IPS DF 19.7 (cell line): ENCODE results near the gene PRR29.
A peak's percentile ranks its signal among the peaks of the same experiment; 100 is the strongest.

Experiments used
- DNase-seq: peaks from one replicate; pipeline ENCODE4 v3.0.0-alpha.2; 2013; ENCODE audit warnings: low read depth, low spot score

The PRR29 gene

GRCh38 chr17:63998050-63998720, at the start of gene PRR29:
Gene PRR29 (plus strand): TSS chr17:63998351. CDS start chr17:63998365, 14 bp downstream.
- DNase-seq, result no peak

DNA sequence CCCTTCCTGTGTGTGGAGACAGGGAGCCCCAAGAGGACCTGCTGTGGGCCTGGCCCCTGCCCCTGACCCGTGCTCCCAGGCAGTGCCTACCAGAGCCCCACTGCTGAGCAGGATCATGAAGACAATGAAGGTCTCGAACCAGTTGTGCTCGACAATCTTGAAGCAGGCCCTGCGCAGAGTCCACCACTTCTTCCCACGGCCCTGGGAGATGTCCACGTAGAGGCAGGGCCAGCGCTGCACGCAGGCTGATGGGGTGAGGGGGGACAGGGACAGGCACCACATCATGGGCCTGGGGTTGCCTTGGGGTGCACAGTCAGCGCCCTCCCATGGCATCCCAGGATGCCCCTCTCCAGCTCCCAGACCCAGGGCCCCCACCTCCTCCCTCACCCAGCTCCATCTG, 49.6 kb upstream of the PRR29 start:
- no peak for DNase-seq

- no peak for DNase-seq
Observed at GRCh38 chr17:63949576-63950250, 48.4 kb upstream of the PRR29 start.

- DNase-seq, result no peak
Observed at GRCh38 chr17:63950940-63951907, 46.9 kb upstream of the PRR29 start.

GRCh38 chr17:63954402-63955063, 43.6 kb upstream of the PRR29 start:
- DNase-seq, result no peak

DNA sequence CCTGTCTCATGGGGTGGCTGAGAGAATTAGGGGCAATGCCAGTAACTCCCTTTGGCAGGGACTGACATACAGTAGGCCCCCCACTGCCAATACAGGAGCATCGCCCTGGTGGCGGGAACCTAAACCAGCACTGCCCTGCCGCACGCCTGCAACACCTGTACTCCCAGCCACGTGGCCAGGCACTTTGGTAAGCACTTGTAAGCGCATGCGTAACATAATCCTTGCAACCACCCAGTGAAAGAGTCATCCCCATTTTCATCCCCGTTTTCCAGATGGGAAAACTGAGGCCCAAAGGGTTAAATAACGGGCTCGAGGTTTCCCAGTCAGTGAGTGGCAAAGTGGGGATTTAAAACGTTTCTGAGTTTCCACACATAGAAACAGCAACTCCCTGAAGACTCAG, 42.9 kb upstream of the PRR29 start:
- DNase-seq, result no peak

- DNase-seq, result no peak
Observed at GRCh38 chr17:63955791-63956190, 42.4 kb upstream of the PRR29 start.

GRCh38 chr17:63956296-63956920, 41.7 kb upstream of the PRR29 start:
- DNase-seq, result no peak

DNA sequence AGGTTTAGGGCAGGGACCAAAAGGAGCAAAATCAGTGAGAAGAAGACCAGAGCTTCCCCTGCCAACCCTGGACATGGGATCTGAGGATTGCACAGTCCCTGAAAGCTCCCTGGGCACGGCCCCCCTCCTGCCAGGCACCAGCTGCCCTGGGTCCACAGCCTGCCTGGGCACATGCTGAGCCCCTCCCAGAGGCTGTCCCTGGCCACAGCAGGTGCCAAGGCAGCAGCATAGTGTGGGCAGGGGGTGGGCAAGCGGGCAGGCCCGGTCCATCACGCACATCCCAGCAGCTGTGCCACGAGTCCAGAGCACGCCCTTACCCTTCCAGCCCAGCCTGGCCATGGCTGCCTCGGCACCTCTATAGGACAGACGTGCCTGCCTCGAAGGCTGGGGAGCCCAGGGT, 38.1 kb upstream of the PRR29 start:
- no peak for DNase-seq

GRCh38 chr17:63960430-63960829, 37.7 kb upstream of the PRR29 start:
- DNase-seq, result no peak

GRCh38 chr17:63961355-63962212, 36.6 kb upstream of the PRR29 start:
- DNase-seq, result peak; percentile 78

DNA sequence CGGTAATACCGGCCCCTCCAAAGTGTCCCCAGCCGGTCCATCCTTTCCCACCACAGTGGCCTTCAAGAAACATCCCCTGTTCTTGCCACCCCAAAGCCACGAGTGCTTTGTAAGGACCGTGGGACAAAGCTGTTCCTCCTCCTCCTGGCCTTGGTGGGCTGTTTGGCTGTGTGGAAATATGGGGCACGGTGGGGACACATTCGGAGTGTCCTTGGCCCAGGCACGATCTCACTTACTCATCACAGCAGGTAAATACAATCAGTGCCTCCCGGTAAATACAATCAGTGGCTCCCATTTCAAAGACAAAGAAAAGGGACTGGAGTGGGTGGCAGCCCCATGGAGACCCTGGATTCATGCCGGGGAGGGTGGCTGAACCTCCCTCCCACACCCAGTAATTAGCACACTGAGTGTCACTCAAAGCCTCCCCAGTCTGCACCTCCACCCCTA, 35.8 kb upstream of the PRR29 start:
- no peak for DNase-seq

GRCh38 chr17:63963123-63963522, 35.0 kb upstream of the PRR29 start:
- DNase-seq, result no peak

GRCh38 chr17:63966646-63967264, 31.4 kb upstream of the PRR29 start:
- DNase-seq, result no peak

DNA sequence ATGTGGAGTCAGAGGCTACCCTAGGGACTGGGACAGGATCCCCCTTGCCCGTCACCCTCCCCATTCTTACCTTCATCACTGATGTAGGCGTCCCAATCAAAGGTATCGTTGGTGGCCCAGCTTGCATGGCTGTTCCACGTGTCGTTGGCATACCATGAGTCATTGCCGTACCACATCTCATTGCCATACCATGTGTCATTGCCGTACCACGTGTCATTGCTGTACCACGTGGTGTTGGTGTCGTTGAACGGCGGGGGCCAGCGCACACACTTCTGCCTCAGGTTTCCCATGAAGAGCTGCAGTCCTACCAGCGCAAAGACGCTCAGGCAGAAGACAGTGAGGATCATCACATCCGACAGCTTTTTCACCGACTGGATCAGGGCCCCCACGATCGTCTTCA, 30.2 kb upstream of the PRR29 start:
- no peak for DNase-seq

- no peak for DNase-seq
Observed at GRCh38 chr17:63969278-63969677, 28.9 kb upstream of the PRR29 start.

- no peak for DNase-seq
Observed at GRCh38 chr17:63972796-63973195, 25.4 kb upstream of the PRR29 start, which contains the start of gene SCN4A. Gene SCN4A (minus strand): TSS chr17:63972918. CDS start chr17:63972841, 77 bp downstream.

DNA sequence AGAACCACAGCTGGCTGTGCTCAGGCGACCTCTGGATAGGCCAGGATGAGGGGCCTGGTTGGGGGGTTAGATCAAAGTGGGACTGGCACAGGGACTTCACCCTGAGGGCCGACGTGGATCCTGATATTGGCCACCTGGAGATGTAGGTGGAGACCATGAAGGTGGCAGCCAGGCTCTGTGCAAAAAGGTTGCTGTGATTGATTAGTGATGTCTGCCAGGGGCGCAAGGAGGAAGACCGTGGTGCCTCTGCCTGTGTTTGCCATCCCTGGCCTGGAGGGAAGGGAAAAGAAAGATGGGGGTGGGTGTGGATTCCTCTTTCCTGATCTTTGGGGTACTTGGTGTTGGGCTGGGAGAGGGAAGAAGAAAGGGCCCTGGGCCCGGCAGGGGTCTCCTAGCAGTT, 24.9 kb upstream of the PRR29 start:
- no peak for DNase-seq

DNA sequence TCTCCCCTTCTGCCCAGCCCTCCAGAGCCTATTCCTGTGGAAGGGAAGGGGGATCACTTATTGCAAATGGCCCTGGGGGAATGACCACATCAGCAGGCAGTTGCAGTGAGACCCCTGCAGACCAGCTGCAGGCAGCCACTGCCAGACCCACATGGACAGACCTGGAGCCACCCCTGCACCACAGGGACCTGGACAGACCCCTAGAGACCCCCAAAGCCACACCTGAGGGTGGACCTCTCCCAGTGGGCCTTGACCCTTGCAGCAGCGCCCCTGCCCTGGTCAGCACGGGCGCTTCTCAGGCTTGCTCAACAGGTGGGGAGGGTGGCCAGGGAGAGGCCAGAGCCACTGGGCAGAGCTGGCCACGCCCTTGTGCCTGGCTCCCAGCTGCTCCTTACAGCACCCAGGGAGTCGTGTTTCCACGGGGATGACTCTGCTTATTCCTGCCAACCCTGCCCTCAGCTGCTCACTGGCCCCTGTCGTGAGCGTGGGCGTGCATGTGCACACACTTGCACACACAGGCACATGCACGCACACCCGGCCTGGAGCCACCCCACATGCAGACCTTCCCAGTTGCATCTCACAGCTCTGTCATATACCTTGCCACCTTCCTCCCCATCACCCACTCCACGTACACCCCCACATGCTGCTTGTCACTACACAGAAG, 24.1 kb upstream of the PRR29 start:
- no peak for DNase-seq
